Panc1 (cell line): ENCODE results near the gene FMOD. TPM values are rescaled to one million over a fixed set of nuclear protein-coding genes. Genes with fewer than 3 reads are reported as not detected.
A peak's percentile ranks its signal among the peaks of the same experiment; 100 is the strongest.

Experiments
- ATAC-seq: fragments of 200-7000 bp; cut with Tn5 transposase; 2 replicates; pipeline ENCODE4 v1.9.1; 2020; ENCODE audit warnings: mild to moderate bottlenecking, moderate library complexity
- BruUV-seq: library from RNA; stranded (reverse); fragments of 400-500 nt; replicated peaks from 2 replicates; lab custom pipeline; 2021; lab: Mats Ljungman, UMichigan
- CTCF ChIA-PET: fragments of 300-600 bp; sonication (Branson Sonifier 250); formaldehyde crosslinking; loops from one replicate; lab custom pipeline; 2022; ENCODE audit warnings: antibody characterized with exemption; lab: Charles Lee
- POLR2A ChIA-PET: fragments of 300-600 bp; sonication (Branson Sonifier 250); formaldehyde crosslinking; loops from one replicate; lab custom pipeline; 2022; ENCODE audit warnings: antibody characterized with exemption; lab: Charles Lee
- DNase-seq: peaks from one replicate; pipeline ENCODE4 v3.0.0-alpha.2; 2010; ENCODE audit warnings: low read depth, low spot score
- H3K27ac ChIP-seq: 2 replicates; pipeline ENCODE4 v1.5.1; 2011; ENCODE audit warnings: mild to moderate bottlenecking, low read length, inconsistent platforms
- H3K27me3 ChIP-seq: fragments of 200-500 bp; sonication (Bioruptor generic); 2 replicates; pipeline ENCODE4 v1.6.0; 2014; ENCODE audit warnings: low read length, inconsistent platforms; ENCODE audit not compliant: control insufficient read depth, insufficient read depth
- H3K36me3 ChIP-seq: fragments of 200-500 bp; sonication (Bioruptor generic); 2 replicates; pipeline ENCODE4 v1.5.1; 2014; ENCODE audit warnings: inconsistent platforms, mild to moderate bottlenecking, low read length, moderate library complexity; ENCODE audit not compliant: control insufficient read depth, insufficient read depth
- H3K4me1 ChIP-seq: 2 replicates; pipeline ENCODE4 v1.5.1; 2011; ENCODE audit warnings: inconsistent platforms, mild to moderate bottlenecking, low read length, moderate library complexity; ENCODE audit not compliant: control insufficient read depth, insufficient read depth
- H3K4me3 ChIP-seq, 2 experiments: 2 replicates each; pipeline ENCODE4 v1.5.1; 2011 to 2012; ENCODE audit warnings: low read depth in 2 of 2, low read length in 2 of 2, mild to moderate bottlenecking in 2 of 2, inconsistent platforms in 1 of 2, moderate library complexity in 1 of 2
- H3K9me3 ChIP-seq: fragments of 200-500 bp; sonication (Bioruptor generic); 2 replicates; pipeline ENCODE4 v1.5.1; 2014; ENCODE audit warnings: low read depth, mild to moderate bottlenecking, inconsistent platforms, low read length, moderate library complexity; ENCODE audit not compliant: control insufficient read depth, insufficient read depth
- CTCF ChIP-seq: fragments of 450-650 bp; IDR thresholded peaks from 2 replicates; pipeline ENCODE4 v1.5.1; 2017; ENCODE audit warnings: mild to moderate bottlenecking
- POLR2AphosphoS5 ChIP-seq: IDR thresholded peaks from 2 replicates; pipeline ENCODE4 v1.6.1; 2012; ENCODE audit warnings: mild to moderate bottlenecking, low read depth, low read length, moderate library complexity
- REST ChIP-seq, 2 experiments: IDR thresholded peaks; 2 replicates each; pipeline ENCODE4 v1.6.1; 2011 to 2012; ENCODE audit warnings: low read depth in 2 of 2, control low read depth in 1 of 2, low read length in 1 of 2, mild to moderate bottlenecking in 1 of 2, moderate library complexity in 1 of 2; ENCODE audit not compliant: insufficient read depth in 1 of 2
- SIN3A ChIP-seq: IDR thresholded peaks from 2 replicates; pipeline ENCODE4 v1.6.1; 2012; ENCODE audit warnings: low read depth, mild to moderate bottlenecking, low read length, moderate library complexity, borderline replicate concordance; ENCODE audit not compliant: insufficient read depth
- TCF7L2 ChIP-seq: IDR thresholded peaks from 2 replicates; pipeline ENCODE4 v1.6.1; 2011; ENCODE audit warnings: mild to moderate bottlenecking, low read depth, low read length, inconsistent platforms
- in situ Hi-C: cut with HindIII; loops from 2 replicates; pipeline ENCODE4 v1.10.0; 2016; ENCODE audit warnings: low sequenced_read_pairs, low pct_unique_long_range_greater_than_20kb
- intact Hi-C: fragments of 100-400 bp; cut with micrococcal nuclease; formaldehyde crosslinking; loops from one replicate; pipeline ENCODE4 v1.10.0; 2022; ENCODE audit not compliant: unreplicated experiment
- total RNA-seq: library from RNA; stranded (reverse); gene quantifications from one replicate; pipeline ENCODE4 v1.2.1, GENCODE V29; 2021; ENCODE audit not compliant: unreplicated experiment

The FMOD gene
- total RNA-seq, 1 experiment from 2014 or later: not detected

- no TSS peak for BruUV-seq
- TF ChIP-seq REST (IDR thresholded peaks at IDR 0.05; ENCODE audit: insufficient read depth in 1 of 2, low read depth in 2 of 2, low read length in 1 of 2) (no peak), TCF7L2 (no peak), CTCF (no peak), POLR2AphosphoS5 (no peak), SIN3A (no peak)
- Histone ChIP-seq H3K4me3 (no peak overlapping the region), H3K4me1 (peaks cover 8% of the 10 kb centered on the region), H3K9me3 (no peaks in the 10 kb centered on the region), H3K27ac (no peak overlapping the region), H3K27me3 (peaks cover 15% of the 10 kb centered on the region), H3K36me3 (no peaks in the 10 kb centered on the region)
- ChIA-PET CTCF (no interaction called here), POLR2A (interaction anchor here (0.5 kb wide), 1 partner anchor 16 kb away, joined by 8 read pairs; no protein-coding TSS in a partner anchor)
- DNase-seq: no peak
- in situ Hi-C loops: no loop called here
- intact Hi-C loops: no loop called here
- ATAC-seq: no peak
These were observed 22.2 kb downstream of the FMOD start for GRCh38 chr1:203328714-203329122.

- intact Hi-C loops (no loop called here), in situ Hi-C loops (no loop called here)
- BruUV-seq: no TSS peak
- H3K27me3 ChIP-seq: peaks cover 15% of the 10 kb centered on the region
- ATAC-seq: peak; percentile 79
- peaks cover 8% of the 10 kb centered on the region for H3K4me1 ChIP-seq
- peak overlapping the region; percentile 50 to 65 for H3K4me3 ChIP-seq
- peak; percentile 42 for DNase-seq
- TF ChIP-seq POLR2AphosphoS5 (no peak), SIN3A (no peak), CTCF (peak; percentile 75)
- ChIA-PET CTCF (interaction anchor here (0.6 to 2.0 kb wide), 9 partner anchors 10 to 323 kb away, joined by 3 to 13 read pairs (median 4); no protein-coding TSS in a partner anchor), POLR2A (interaction anchor here (0.5 to 0.6 kb wide), 2 partner anchors 15 to 920 kb away, joined by 3 to 8 read pairs; no protein-coding TSS in a partner anchor)
- no peaks in the 10 kb centered on the region for H3K9me3 ChIP-seq
- no peaks in the 10 kb centered on the region for H3K36me3 ChIP-seq
- H3K27ac ChIP-seq: peak overlapping the region; percentile 75
These were observed 23.1 kb downstream of the FMOD start for GRCh38 chr1:203327684-203328457.
